Measurements from ENCODE around the gene SORL1.
"Not testable (repeated sequence)": the region's sequence is repeated elsewhere in the genome, so short reads cannot be mapped to it uniquely, and the experiment has no call there.

SORL1 gene

GRCh38 chr11:121615501-121615900 is 163.4 kb downstream of the SORL1 start:
- DNase-seq (ENCODE audit: low read depth in 1 of 2, low spot score in 1 of 2): no peak

- no peak for DNase-seq (ENCODE audit: low read depth in 1 of 2, low spot score in 1 of 2)
Measured at GRCh38 chr11:121618516-121618915, 166.4 kb downstream of the SORL1 start.

- DNase-seq (ENCODE audit: low read depth in 1 of 2, low spot score in 1 of 2): no peak
Measured at GRCh38 chr11:121625777-121626506, 173.8 kb downstream of the SORL1 start.

GRCh38 chr11:121626507-121626875 is 174.4 kb downstream of the SORL1 start:
- no peak for DNase-seq (ENCODE audit: low read depth in 1 of 2, low spot score in 1 of 2)

- no peak for DNase-seq (ENCODE audit: low read depth in 1 of 2, low spot score in 1 of 2)
Measured at GRCh38 chr11:121626980-121627379, 174.9 kb downstream of the SORL1 start.

- no peak for DNase-seq (ENCODE audit: low read depth in 1 of 2, low spot score in 1 of 2)
Measured at GRCh38 chr11:121630041-121630440, 177.9 kb downstream of the SORL1 start.

GRCh38 chr11:121631456-121631855 is 179.3 kb downstream of the SORL1 start:
- DNase-seq (ENCODE audit: low read depth in 1 of 2, low spot score in 1 of 2): no peak

GRCh38 chr11:121634273-121634672 is 182.2 kb downstream of the SORL1 start:
- DNase-seq (ENCODE audit: low read depth in 1 of 2, low spot score in 1 of 2): no peak

GRCh38 chr11:121634889-121635288 is 182.8 kb downstream of the SORL1 start:
- DNase-seq (ENCODE audit: low read depth in 1 of 2, low spot score in 1 of 2): no peak

- DNase-seq (ENCODE audit: low read depth in 1 of 2, low spot score in 1 of 2): no peak
Measured at GRCh38 chr11:121636081-121636799, 184.1 kb downstream of the SORL1 start.

- DNase-seq (ENCODE audit: low read depth in 1 of 2, low spot score in 1 of 2): no peak
Measured at GRCh38 chr11:121636800-121637176, 184.7 kb downstream of the SORL1 start.

- DNase-seq (ENCODE audit: low read depth in 1 of 2, low spot score in 1 of 2): not testable (repeated sequence)
Measured at GRCh38 chr11:121637587-121637986, 185.5 kb downstream of the SORL1 start.

GRCh38 chr11:121643479-121644186 is 191.5 kb downstream of the SORL1 start:
- no peak for DNase-seq (ENCODE audit: low read depth in 1 of 2, low spot score in 1 of 2)

GRCh38 chr11:121644187-121644512 is 192.0 kb downstream of the SORL1 start:
- no peak for DNase-seq (ENCODE audit: low read depth in 1 of 2, low spot score in 1 of 2)

GRCh38 chr11:121645001-121645400 is 192.9 kb downstream of the SORL1 start:
- DNase-seq (ENCODE audit: low read depth in 1 of 2, low spot score in 1 of 2): no peak

- no peak for DNase-seq (ENCODE audit: low read depth in 1 of 2, low spot score in 1 of 2)
Measured at GRCh38 chr11:121645596-121645995, 193.5 kb downstream of the SORL1 start.

- no peak for DNase-seq (ENCODE audit: low read depth in 1 of 2, low spot score in 1 of 2)
Measured at GRCh38 chr11:121648306-121648705, 196.2 kb downstream of the SORL1 start.

GRCh38 chr11:121649798-121650197 is 197.7 kb downstream of the SORL1 start:
- no peak for DNase-seq (ENCODE audit: low read depth in 1 of 2, low spot score in 1 of 2)

GRCh38 chr11:121650351-121651256 is 198.5 kb downstream of the SORL1 start:
- no peak for DNase-seq (ENCODE audit: low read depth in 1 of 2, low spot score in 1 of 2)

GRCh38 chr11:121651257-121651605 is 199.1 kb downstream of the SORL1 start:
- no peak for DNase-seq (ENCODE audit: low read depth in 1 of 2, low spot score in 1 of 2)

- DNase-seq (ENCODE audit: low read depth in 1 of 2, low spot score in 1 of 2): no peak
Measured at GRCh38 chr11:121652971-121653370, 200.9 kb downstream of the SORL1 start.
